HAP-1 (cell line): ENCODE results near the gene TCAIM.

Experiments
- DNase-seq, 2 experiments: peaks; one replicate each; pipeline ENCODE4 v3.0.0-alpha.2; 2016 to 2020; ENCODE audit warnings: low spot score in 2 of 2
- H3K27me3 ChIP-seq: fragments of 250-450 bp; sonication (Bioruptor Pico); 2 replicates; pipeline ENCODE4 v1.5.1; 2020; ENCODE audit warnings: low read depth, mild to moderate bottlenecking, moderate library complexity
- H3K36me3 ChIP-seq: fragments of 250-450 bp; sonication (Bioruptor Pico); replicated peaks from 2 replicates; pipeline ENCODE4 v1.5.1; 2020; ENCODE audit warnings: mild to moderate bottlenecking
- H3K4me1 ChIP-seq: fragments of 250-450 bp; sonication (Bioruptor Pico); 2 replicates; pipeline ENCODE4 v1.5.1; 2020; ENCODE audit warnings: mild to moderate bottlenecking
- H3K4me3 ChIP-seq: fragments of 250-450 bp; sonication (Bioruptor Pico); 2 replicates; pipeline ENCODE4 v1.5.1; 2020; ENCODE audit warnings: mild to moderate bottlenecking, moderate library complexity
- H3K9me3 ChIP-seq: fragments of 250-450 bp; sonication (Bioruptor Pico); 2 replicates; pipeline ENCODE4 v1.5.1; 2020; ENCODE audit warnings: mild to moderate bottlenecking, moderate library complexity
- in situ Hi-C: fragments of 300-500 bp; cut with MboI; formaldehyde crosslinking; loops from 3 replicates; pipeline ENCODE4 v1.14.3; 2020; ENCODE audit warnings: low sequenced_read_pairs, inconsistent platforms, mixed read lengths

TCAIM gene, protein sequence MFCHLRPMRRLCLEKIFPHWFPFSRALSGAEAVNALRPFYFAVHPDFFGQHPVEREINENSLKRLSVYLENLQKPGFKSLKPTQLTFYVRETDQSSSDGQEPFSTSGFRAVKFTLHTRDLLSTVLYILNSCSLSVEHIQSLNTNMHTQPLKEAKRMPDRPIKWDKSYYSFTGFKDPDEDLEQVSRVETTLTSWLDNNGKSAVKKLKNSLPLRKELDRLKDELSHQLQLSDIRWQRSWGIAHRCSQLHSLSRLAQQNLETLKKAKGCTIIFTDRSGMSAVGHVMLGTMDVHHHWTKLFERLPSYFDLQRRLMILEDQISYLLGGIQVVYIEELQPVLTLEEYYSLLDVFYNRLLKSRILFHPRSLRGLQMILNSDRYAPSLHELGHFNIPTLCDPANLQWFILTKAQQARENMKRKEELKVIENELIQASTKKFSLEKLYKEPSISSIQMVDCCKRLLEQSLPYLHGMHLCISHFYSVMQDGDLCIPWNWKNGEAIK

DNA sequence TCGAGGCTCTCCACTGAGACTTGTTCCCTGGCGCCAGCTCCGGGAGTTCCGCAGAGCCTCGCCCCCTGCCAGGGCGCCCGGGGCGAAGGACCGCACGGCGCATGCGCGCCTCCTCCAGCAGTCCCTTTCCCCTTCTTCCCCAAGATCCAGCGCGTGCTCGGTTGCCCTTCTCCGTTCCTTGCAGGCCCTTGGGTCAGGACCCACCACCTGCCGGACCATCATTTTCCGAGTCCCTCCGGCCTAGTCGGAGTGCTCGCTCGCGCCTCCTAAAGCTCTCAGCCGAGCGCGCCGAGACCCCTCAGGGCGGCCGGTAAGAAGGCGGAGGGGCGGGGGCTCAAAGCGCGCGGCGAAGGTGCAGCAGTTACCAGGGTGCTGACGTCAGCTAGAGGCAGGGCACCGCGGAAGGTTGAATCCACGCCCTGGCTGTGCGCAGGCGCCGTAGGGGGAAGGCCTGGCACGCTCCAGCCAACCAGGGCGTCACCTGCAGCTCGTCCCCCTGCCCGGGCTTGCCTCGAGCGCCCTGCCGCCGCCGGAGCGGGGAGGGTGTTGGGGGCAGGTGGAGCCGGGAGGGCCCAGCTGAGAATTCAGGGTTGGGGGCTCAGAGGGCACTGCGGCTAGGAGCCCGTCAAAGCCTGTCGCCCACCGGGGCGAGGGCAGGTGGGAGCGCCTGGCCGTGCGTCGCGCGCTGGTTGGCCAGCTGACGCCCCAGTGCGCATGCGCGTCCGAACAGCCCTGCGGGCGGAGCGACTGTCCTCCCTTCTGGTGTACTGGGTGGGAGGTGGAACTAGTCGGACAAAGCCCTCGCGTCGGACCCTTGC, at the start of gene TCAIM:
Gene TCAIM (plus strand): TSS at position 757 of the 818 bp plus-strand sequence. CDS start 16,017 bp downstream, outside the sequence.
- peak; percentile 95 to 99 for DNase-seq
- no peaks in the 10 kb centered on the region for H3K9me3 ChIP-seq
- H3K27me3 ChIP-seq: no peaks in the 10 kb centered on the region
- in situ Hi-C loops: loop anchor here (25.0 kb wide), 1 partner anchor 424 kb away; the partner anchor contains the start of genes KIAA1143 and KIF15
- peak within 1 kb of the TSS; percentile 63 for H3K4me3 ChIP-seq
- peaks cover 6% of the 10 kb centered on the region for H3K4me1 ChIP-seq
- H3K36me3 ChIP-seq: no peaks in the 10 kb centered on the region

DNA sequence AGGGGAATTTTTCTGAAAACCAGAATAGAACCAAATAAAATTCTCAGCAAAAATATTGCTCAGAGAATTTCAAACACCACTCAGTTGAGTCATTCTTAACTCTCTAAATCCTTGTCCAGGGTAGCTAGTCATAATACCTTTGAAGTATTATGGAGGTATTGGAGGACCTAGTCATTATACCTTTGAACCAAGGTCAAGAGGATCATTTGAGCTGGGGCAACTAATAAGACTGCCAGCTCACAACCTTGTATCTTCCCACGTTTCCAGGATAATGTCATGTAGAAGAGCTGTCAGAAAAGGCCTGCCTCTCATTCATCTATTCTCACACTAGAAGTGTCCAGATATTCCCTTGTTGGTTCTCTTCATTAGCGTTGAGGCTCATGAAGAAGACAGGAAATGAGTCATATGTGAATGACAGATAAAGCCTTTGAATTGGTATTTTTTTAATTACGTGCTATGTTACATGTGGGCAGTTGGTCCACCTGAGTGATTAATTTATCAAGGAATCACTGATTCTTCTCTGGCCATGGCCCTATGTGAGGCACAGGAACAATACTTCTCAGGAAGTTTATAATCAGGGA, 48.6 kb upstream of the TCAIM start:
- no peak for DNase-seq
- H3K36me3 ChIP-seq: no peaks in the 10 kb centered on the region
- H3K9me3 ChIP-seq: no peaks in the 10 kb centered on the region
- H3K4me1 ChIP-seq: no peaks in the 10 kb centered on the region
- no peaks in the 10 kb centered on the region; the same call in 1 of the 2 replicates for H3K27me3 ChIP-seq
- no peak overlapping the region for H3K4me3 ChIP-seq
- in situ Hi-C loops: no loop called here

DNA sequence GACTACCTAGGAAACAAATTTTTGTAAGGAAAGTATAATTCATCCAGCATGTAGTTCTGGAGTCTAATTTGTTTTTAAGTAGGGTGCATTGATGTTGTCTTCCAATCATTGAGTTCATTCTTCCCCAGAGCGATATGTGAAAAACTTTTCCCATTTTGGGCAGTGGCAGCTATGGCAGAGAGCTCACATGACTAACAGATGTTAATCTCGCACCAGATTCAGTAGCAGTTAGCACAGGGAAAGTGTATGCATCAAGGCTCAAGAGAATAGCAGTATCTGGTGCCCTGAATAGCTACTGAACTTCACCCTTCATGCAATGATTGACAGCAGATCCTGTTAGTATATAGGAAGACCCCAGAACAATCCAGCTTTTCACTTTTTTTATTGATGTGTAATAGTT, 46.3 kb upstream of the TCAIM start:
- Histone ChIP-seq H3K4me3 (no peak overlapping the region), H3K4me1 (no peaks in the 10 kb centered on the region), H3K27me3 (peaks cover 7% of the 10 kb centered on the region), H3K9me3 (no peaks in the 10 kb centered on the region), H3K36me3 (no peaks in the 10 kb centered on the region)
- DNase-seq: no peak
- in situ Hi-C loops: no loop called here

DNA sequence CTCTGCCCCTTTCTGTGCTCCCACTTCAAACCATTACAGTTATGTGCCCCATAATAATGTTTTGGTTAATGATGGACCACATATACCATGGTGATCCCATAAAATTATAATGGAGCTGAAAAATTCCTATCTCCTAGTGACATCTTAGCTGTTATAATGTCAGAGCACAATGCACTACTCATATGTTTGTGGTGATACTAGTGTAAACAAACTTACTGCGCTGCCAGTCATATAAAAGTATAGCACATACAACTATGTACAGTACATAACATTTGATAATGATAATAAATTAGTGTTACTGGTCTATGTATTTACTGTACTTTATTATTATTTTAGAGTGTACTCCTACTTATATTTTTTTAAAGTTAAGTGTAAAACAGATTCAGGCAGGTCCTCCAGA, 45.6 kb upstream of the TCAIM start:
- Histone ChIP-seq H3K9me3 (no peaks in the 10 kb centered on the region), H3K4me3 (no peak overlapping the region), H3K4me1 (no peaks in the 10 kb centered on the region), H3K36me3 (no peaks in the 10 kb centered on the region), H3K27me3 (peaks cover 7% of the 10 kb centered on the region)
- no peak for DNase-seq
- in situ Hi-C loops: no loop called here

DNA sequence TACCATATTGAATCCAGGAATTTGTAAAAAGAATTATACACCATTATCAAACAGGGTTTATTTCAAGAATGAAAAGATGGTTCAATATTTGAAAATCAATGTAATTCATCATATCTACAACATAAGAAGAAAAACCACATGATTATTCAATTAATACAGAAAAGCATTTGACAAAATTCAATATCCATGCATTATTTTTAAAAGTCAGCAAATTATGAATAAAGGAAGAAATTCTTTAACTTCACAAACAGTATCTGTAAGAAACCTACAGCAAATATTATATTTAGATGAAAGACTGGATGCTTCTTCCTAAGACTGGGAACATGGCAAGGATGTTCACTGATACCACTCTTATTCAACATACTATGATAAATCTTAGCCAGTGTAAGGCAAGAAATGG, 41.3 kb upstream of the TCAIM start:
- H3K27me3 ChIP-seq: peaks cover 9% of the 10 kb centered on the region; the same call in 1 of the 2 replicates
- no peaks in the 10 kb centered on the region for H3K36me3 ChIP-seq
- H3K9me3 ChIP-seq: no peaks in the 10 kb centered on the region
- in situ Hi-C loops: no loop called here
- H3K4me3 ChIP-seq: no peak overlapping the region
- DNase-seq: no peak
- H3K4me1 ChIP-seq: no peaks in the 10 kb centered on the region

DNA sequence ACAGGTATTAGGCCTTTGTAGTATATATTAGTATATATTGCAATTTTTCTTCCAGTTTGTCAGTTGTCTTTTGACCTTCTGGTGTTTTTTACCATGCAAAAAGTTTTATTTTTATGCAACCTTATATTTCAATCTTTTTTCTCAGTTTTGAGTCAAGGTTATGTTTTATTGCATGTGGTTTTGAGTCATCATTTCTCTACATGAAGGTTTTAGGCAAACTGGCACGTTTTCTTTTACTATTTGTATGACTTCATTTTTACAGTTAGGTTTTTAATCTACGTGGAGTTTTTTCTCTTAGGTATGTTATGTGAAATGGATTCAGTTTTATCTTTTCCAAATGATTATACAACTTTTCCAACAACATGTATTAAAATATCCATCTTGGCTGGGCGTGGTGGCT, 36.8 kb upstream of the TCAIM start:
- Histone ChIP-seq H3K4me1 (no peaks in the 10 kb centered on the region), H3K36me3 (no peaks in the 10 kb centered on the region), H3K4me3 (no peak overlapping the region), H3K9me3 (no peaks in the 10 kb centered on the region), H3K27me3 (0 out of 2 replicates have a peak, but pooled peaks cover 3% of the 10 kb centered on the region)
- no peak for DNase-seq
- in situ Hi-C loops: no loop called here

DNA sequence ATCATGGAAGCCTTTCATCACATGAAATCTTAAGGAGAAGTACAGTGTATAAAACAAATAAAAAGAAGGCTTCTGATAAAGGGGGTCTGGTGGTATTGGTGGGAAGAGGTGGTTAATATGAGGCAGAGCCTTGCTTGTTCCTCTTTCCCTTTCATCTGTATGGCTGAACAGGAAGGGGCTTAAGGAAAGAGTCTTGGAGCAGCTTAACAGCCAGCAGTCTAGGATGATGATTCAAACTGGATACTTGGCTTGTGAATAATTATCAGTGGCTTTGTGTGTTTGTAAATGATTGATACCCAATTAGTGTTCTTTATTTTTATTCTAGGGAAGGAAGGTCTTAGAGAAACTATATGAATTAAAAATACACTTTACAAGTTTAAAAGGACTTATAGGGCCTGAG, 29.1 kb upstream of the TCAIM start:
- H3K9me3 ChIP-seq: no peaks in the 10 kb centered on the region

DNA sequence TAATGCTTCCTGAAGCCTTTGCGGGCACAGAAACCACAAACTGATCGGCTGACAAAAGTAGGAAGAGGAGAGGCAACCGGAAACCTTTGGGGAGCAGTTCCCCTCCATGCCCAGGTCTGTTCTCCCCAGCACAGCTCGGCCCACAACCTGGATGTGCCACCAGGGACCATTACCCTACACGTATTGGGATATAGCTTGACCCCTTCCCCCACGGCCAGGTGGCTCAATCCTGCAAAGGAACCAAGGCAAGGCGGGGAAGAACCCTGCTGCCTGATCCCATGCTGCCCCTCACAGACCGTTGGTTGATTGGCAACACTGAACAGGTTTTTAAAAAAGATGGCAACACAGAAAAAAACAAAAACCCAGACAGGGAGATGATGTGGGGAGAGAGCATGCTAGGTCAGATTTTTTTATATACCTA, 19.7 kb upstream of the TCAIM start:
- no peaks in the 10 kb centered on the region for H3K36me3 ChIP-seq
- peak in 1 of 2 experiments; percentile 21 for DNase-seq
- in situ Hi-C loops: no loop called here

More for the DNA sequence above, 29.1 kb upstream of the TCAIM start:
- Histone ChIP-seq H3K27me3 (no peaks in the 10 kb centered on the region), H3K36me3 (no peaks in the 10 kb centered on the region), H3K4me3 (no peak overlapping the region), H3K4me1 (peaks cover 4% of the 10 kb centered on the region; the same call in 1 of the 2 replicates)
- in situ Hi-C loops: no loop called here
- no peak for DNase-seq

DNA sequence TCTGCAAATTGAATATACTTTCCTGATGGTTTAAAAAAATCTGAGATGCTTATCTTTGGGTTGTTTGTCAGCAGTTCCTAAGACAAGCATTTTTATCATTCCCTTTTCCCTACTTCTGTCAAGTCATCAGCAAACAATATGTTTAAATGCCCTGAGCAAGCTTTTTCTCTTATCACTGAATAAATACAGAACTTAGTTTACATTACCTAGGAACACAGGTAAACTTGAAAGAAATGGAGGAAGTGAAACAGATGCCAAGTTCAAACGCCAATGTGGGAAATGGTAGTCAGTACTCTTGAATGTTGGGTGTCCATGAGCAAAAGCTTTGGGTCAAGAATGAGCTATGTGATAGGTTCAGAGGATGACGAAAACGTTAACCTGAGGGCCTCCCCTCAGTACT, 17.2 kb upstream of the TCAIM start:
- in situ Hi-C loops: no loop called here

More for the DNA sequence above, 19.7 kb upstream of the TCAIM start:
- Histone ChIP-seq H3K9me3 (no peaks in the 10 kb centered on the region), H3K4me3 (no peak overlapping the region), H3K4me1 (no peaks in the 10 kb centered on the region), H3K27me3 (no peaks in the 10 kb centered on the region)

DNA sequence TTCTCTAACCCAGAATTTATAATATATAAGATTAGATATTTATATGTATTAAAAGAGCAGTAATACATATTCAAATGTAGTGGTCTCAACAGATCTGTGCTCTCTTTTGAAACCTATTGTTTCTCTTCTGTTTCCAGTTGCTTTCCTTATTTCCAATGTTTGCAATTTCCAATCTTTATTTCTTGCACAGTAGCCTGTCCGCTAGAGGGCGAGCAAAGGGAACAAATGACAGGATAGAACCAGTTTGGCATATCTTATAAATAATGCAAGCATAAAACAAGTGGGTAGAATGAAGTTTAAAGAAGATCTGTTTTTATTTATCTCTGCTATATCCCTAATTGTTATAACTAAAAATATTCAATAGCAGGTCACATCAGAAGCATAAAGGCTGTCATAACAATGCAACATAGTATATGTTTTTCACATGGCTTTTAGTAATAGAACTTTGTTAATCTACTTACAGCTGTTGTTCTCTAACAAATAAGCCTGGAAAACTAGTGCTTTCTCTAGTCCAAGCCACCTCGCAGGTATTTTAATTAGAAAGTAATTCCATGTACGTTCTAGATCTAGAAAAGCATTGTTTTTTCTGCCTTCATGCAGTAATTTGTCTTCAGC, 15.1 kb upstream of the TCAIM start:
- DNase-seq: peak; percentile 76 to 83
- in situ Hi-C loops: no loop called here
- H3K9me3 ChIP-seq: no peaks in the 10 kb centered on the region
- no peaks in the 10 kb centered on the region for H3K36me3 ChIP-seq
- no peaks in the 10 kb centered on the region for H3K27me3 ChIP-seq
- 0 out of 2 replicates have a peak, but pooled peaks cover 4% of the 10 kb centered on the region for H3K4me1 ChIP-seq
- H3K4me3 ChIP-seq: no peak overlapping the region

More for the DNA sequence above, 17.2 kb upstream of the TCAIM start:
- Histone ChIP-seq H3K4me3 (no peak overlapping the region), H3K36me3 (no peaks in the 10 kb centered on the region), H3K9me3 (no peaks in the 10 kb centered on the region), H3K27me3 (no peaks in the 10 kb centered on the region), H3K4me1 (0 out of 2 replicates have a peak, but pooled peaks cover 4% of the 10 kb centered on the region)
- no peak for DNase-seq

DNA sequence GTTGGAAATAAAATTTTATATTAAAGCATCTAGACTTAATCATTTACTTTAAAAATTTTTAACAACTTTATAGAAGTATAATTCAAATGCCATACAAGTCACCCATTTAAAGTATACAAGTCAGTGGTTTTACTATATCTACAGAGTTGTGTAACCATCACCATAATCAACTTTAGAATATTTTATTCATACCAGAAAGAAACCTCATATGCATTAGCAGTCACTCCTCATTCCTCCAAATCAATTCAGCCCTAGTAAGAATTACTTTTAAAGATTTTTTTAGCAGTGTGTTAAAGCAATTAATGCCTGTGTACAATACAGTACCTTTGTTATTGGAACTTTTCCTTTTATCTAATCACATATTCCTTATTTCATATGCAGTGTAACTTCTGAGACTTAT, 14.0 kb upstream of the TCAIM start:
- no peak for DNase-seq
- no peaks in the 10 kb centered on the region for H3K27me3 ChIP-seq
- in situ Hi-C loops: no loop called here
- no peaks in the 10 kb centered on the region for H3K36me3 ChIP-seq
- H3K4me3 ChIP-seq: no peak overlapping the region
- H3K4me1 ChIP-seq: 0 out of 2 replicates have a peak, but pooled peaks cover 4% of the 10 kb centered on the region
- no peaks in the 10 kb centered on the region for H3K9me3 ChIP-seq

DNA sequence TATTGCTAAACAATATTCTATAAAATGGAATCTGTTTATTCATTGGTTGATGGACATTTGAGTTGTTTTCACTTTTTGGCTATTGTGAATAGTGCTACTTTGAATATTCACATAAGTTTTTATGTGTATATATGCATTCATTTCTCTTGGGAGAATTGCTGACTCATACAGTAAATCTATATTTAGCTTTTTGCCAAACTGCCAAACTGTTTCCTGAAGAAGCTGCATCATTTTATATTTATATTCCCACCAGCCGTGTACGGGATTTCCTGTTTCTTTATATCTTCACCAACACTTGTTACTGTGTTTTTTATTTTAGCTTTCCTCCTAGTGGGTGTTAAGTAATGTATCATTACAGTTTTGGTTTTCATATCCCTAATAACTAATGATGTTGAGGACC, 12.5 kb upstream of the TCAIM start:
- DNase-seq: no peak
- Histone ChIP-seq H3K4me1 (0 out of 2 replicates have a peak, but pooled peaks cover 4% of the 10 kb centered on the region), H3K27me3 (no peaks in the 10 kb centered on the region), H3K36me3 (no peaks in the 10 kb centered on the region), H3K4me3 (no peak overlapping the region), H3K9me3 (no peaks in the 10 kb centered on the region)
- in situ Hi-C loops: loop anchor here (25.0 kb wide), 1 partner anchor 436 kb away; the partner anchor contains the start of genes KIAA1143 and KIF15

DNA sequence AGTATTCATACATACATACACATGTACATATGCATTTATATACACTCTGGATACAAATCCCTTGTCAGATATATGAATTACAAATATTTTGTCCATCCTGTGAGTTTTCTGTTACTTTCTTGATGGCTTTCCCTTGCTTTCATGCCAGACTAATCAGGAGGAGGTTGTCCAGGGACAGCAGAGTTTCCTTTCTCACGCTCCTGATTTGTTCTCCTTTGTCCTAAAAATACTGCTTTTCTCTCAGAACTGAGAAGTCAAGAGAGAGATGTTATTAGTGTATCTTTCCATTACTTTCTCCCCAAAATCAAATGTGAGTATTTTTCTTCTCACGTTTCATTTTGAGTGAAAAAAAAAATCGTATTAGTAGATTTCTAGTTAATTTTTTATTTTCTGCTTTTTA, 12.1 kb upstream of the TCAIM start:
- DNase-seq: no peak
- Histone ChIP-seq H3K36me3 (no peaks in the 10 kb centered on the region), H3K4me3 (no peak overlapping the region), H3K9me3 (no peaks in the 10 kb centered on the region), H3K27me3 (no peaks in the 10 kb centered on the region), H3K4me1 (0 out of 2 replicates have a peak, but pooled peaks cover 4% of the 10 kb centered on the region)
- in situ Hi-C loops: loop anchor here (25.0 kb wide), 1 partner anchor 436 kb away; the partner anchor contains the start of genes KIAA1143 and KIF15
